ENCODE results near the gene LRP1. TPM values are rescaled to one million over a fixed set of nuclear protein-coding genes. Genes with fewer than 3 reads are reported as not detected.
A peak's percentile ranks its signal among the peaks of the same experiment; 100 is the strongest.

The LRP1 gene
- total and polyA plus RNA-seq, 2 of the 13 experiments (the other 11 are each of a cell fraction or from before 2014, with no cell fraction given) = 14.7 to 30.8 TPM

DNA sequence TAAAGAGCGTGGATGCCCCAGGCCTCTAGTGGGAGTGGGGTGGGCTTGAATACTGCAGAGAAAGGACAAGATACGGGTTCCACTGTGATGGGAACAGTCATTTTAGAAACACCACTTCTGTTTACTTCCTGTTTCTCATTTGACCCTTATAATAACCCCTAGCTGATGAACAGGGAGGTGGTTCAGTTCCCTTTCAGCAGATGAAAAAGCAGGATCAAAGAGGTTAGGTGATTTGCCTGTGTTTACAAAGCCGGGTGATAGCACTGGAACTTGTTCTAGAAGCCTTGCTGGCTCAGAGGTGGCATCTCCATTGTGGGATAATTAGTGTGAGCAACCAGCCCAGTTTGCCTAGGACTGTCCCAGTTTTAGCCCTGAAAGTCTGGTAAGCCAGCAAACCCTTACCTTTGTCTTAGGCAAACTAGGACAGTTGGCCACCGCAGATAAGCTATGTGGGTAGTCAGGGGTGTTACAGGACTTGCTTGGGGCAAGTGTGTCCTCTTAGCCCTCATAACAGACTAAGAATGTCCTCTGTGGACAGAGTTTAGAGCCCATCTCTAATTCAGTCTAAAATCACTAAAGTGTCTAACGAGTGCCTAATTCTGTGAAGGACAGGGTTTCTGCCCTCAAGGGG is 26.6 kb downstream of the LRP1 start (continued):
- no peak for TF ChIP-seq SIN3A (IDR thresholded peaks at IDR 0.05; ENCODE audit: borderline replicate concordance, low read depth, low read length)
- TF ChIP-seq ZNF34 (CRISPR knock-in tag; IDR thresholded peaks at IDR 0.05; ENCODE audit: borderline replicate concordance) = no peak
- TF ChIP-seq GABPA (IDR thresholded peaks at IDR 0.05; ENCODE audit: low read depth, low read length) = no peak
- peak; percentile 58; the same call in 1 of the 2 replicates for TF ChIP-seq GABPA (CRISPR knock-in tag; IDR thresholded peaks at IDR 0.05; ENCODE audit: low read depth)
- TF ChIP-seq ZNF570 (CRISPR knock-in tag; IDR thresholded peaks at IDR 0.05; ENCODE audit: borderline replicate concordance) = no peak
- no peak for TF ChIP-seq ZBTB3 (CRISPR knock-in tag; IDR thresholded peaks at IDR 0.05; ENCODE audit: borderline replicate concordance, low read depth)
- TF ChIP-seq, protein P1, sequence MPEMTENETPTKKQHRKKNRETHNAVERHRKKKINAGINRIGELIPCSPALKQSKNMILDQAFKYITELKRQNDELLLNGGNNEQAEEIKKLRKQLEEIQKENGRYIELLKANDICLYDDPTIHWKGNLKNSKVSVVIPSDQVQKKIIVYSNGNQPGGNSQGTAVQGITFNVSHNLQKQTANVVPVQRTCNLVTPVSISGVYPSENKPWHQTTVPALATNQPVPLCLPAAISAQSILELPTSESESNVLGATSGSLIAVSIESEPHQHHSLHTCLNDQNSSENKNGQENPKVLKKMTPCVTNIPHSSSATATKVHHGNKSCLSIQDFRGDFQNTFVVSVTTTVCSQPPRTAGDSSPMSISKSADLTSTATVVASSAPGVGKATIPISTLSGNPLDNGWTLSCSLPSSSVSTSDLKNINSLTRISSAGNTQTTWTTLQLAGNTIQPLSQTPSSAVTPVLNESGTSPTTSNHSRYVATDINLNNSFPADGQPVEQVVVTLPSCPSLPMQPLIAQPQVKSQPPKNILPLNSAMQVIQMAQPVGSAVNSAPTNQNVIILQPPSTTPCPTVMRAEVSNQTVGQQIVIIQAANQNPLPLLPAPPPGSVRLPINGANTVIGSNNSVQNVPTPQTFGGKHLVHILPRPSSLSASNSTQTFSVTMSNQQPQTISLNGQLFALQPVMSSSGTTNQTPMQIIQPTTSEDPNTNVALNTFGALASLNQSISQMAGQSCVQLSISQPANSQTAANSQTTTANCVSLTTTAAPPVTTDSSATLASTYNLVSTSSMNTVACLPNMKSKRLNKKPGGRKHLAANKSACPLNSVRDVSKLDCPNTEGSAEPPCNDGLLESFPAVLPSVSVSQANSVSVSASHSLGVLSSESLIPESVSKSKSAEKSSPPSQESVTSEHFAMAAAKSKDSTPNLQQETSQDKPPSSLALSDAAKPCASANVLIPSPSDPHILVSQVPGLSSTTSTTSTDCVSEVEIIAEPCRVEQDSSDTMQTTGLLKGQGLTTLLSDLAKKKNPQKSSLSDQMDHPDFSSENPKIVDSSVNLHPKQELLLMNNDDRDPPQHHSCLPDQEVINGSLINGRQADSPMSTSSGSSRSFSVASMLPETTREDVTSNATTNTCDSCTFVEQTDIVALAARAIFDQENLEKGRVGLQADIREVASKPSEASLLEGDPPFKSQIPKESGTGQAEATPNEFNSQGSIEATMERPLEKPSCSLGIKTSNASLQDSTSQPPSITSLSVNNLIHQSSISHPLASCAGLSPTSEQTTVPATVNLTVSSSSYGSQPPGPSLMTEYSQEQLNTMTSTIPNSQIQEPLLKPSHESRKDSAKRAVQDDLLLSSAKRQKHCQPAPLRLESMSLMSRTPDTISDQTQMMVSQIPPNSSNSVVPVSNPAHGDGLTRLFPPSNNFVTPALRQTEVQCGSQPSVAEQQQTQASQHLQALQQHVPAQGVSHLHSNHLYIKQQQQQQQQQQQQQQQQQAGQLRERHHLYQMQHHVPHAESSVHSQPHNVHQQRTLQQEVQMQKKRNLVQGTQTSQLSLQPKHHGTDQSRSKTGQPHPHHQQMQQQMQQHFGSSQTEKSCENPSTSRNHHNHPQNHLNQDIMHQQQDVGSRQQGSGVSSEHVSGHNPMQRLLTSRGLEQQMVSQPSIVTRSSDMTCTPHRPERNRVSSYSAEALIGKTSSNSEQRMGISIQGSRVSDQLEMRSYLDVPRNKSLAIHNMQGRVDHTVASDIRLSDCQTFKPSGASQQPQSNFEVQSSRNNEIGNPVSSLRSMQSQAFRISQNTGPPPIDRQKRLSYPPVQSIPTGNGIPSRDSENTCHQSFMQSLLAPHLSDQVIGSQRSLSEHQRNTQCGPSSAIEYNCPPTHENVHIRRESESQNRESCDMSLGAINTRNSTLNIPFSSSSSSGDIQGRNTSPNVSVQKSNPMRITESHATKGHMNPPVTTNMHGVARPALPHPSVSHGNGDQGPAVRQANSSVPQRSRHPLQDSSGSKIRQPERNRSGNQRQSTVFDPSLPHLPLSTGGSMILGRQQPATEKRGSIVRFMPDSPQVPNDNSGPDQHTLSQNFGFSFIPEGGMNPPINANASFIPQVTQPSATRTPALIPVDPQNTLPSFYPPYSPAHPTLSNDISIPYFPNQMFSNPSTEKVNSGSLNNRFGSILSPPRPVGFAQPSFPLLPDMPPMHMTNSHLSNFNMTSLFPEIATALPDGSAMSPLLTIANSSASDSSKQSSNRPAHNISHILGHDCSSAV (CRISPR knock-in tag; IDR thresholded peaks at IDR 0.05; ENCODE audit: borderline replicate concordance) = no peak
- TF ChIP-seq HNF1B (CRISPR knock-in tag; IDR thresholded peaks at IDR 0.05) = peak; percentile 37; the same call in 1 of the 2 replicates
- TF ChIP-seq FOXA3 (CRISPR knock-in tag; IDR thresholded peaks at IDR 0.05) = peak; percentile 75
- TF ChIP-seq ARNT (IDR thresholded peaks at IDR 0.05) = no peak
- TF ChIP-seq ZNF230 (CRISPR knock-in tag; IDR thresholded peaks at IDR 0.05) = no peak
- TF ChIP-seq, protein P2, sequence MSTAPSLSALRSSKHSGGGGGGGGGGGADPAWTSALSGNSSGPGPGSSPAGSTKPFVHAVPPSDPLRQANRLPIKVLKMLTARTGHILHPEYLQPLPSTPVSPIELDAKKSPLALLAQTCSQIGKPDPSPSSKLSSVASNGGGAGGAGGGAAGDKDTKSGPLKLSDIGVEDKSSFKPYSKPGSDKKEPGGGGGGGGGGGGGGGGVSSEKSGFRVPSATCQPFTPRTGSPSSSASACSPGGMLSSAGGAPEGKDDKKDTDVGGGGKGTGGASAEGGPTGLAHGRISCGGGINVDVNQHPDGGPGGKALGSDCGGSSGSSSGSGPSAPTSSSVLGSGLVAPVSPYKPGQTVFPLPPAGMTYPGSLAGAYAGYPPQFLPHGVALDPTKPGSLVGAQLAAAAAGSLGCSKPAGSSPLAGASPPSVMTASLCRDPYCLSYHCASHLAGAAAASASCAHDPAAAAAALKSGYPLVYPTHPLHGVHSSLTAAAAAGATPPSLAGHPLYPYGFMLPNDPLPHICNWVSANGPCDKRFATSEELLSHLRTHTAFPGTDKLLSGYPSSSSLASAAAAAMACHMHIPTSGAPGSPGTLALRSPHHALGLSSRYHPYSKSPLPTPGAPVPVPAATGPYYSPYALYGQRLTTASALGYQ (CRISPR knock-in tag; IDR thresholded peaks at IDR 0.05) = no peak
- TF ChIP-seq ZNF3 (CRISPR knock-in tag; IDR thresholded peaks at IDR 0.05) = no peak
- TF ChIP-seq EP300 (IDR thresholded peaks at IDR 0.05; ENCODE audit: low read depth in 2 of 2, low read length in 2 of 2) = peak in 1 of 2 experiments; percentile 44; a peak in 1 of 4 replicates
- no peak for TF ChIP-seq EP300 (CRISPR knock-in tag; IDR thresholded peaks at IDR 0.05; ENCODE audit: borderline replicate concordance)
- no peak for TF ChIP-seq ZBTB2 (CRISPR knock-in tag; IDR thresholded peaks at IDR 0.05; ENCODE audit: low read depth)

All from HepG2 (cell line).